Heart right ventricle (tissue), 16 donors: ENCODE measurements around the gene AGBL2. TPM values are rescaled to one million over a fixed set of nuclear protein-coding genes. Genes with fewer than 3 reads are reported as not detected.
"Not testable (repeated sequence)": the region's sequence is repeated elsewhere in the genome, so short reads cannot be mapped to it uniquely, and the experiment has no call there.

Experiments used
- ATAC-seq, 8 donors: fragments of 200-7000 bp; cut with Tn5 transposase; one replicate each; pipeline ENCODE4 v1.9.1; 2020; ENCODE audit warnings: mild to moderate bottlenecking in 8 of 8, moderate library complexity in 8 of 8, moderate number of reproducible peaks in 1 of 8
- DNase-seq, 2 donors: peaks; one replicate each; pipeline ENCODE4 v3.0.0-alpha.2; 2020
- H3K27ac ChIP-seq, 10 donors: fragments of 200-600 bp; sonication (generic) in 2 of 10; one replicate each; pipeline versions ENCODE4 v1.5.0 to v1.8.0; 2020 to 2022; ENCODE audit warnings: mild to moderate bottlenecking in 3 of 10
- H3K27me3 ChIP-seq, 7 donors: fragments of 200-600 bp; one replicate each; pipeline ENCODE4 v1.8.0; 2021 to 2022; ENCODE audit warnings: mild to moderate bottlenecking in 2 of 7
- H3K36me3 ChIP-seq, 9 donors: fragments of 200-600 bp; sonication (generic) in 1 of 9; one replicate each; pipeline versions ENCODE4 v1.5.0 to v1.8.0; 2020 to 2022; ENCODE audit warnings: mild to moderate bottlenecking in 2 of 9
- H3K4me1 ChIP-seq, 9 donors: fragments of 200-600 bp; sonication (generic) in 1 of 9; one replicate each; pipeline versions ENCODE4 v1.5.0 to v1.8.0; 2020 to 2022; ENCODE audit warnings: mild to moderate bottlenecking in 4 of 9
- H3K4me3 ChIP-seq, 10 donors: fragments of 200-600 bp; sonication (generic) in 2 of 10; one replicate each; pipeline versions ENCODE4 v1.5.0 to v1.8.0; 2020 to 2022; ENCODE audit warnings: mild to moderate bottlenecking in 7 of 10, moderate library complexity in 2 of 10
- H3K9me3 ChIP-seq, 11 donors: fragments of 200-600 bp in 10 of 11; sonication (generic) in 2 of 11; one replicate each; pipeline versions ENCODE4 v1.5.0 to v1.8.0; 2013 to 2022; ENCODE audit warnings: mild to moderate bottlenecking in 2 of 11, control low read depth in 1 of 11, moderate library complexity in 1 of 11
- WGBS, 2 donors: extraction: QIAGEN DNeasy Blood & Tissue Kit; methylation state at CpG; one replicate each; pipeline ENCODE4 v1.1.7; 2013; ENCODE audit warnings: inconsistent platforms in 1 of 2; 5-methylcytosine and 5-hydroxymethylcytosine counted together
- intact Hi-C, 10 donors: fragments of 100-400 bp; cut with DNase I; formaldehyde crosslinking; loops; one replicate each; pipeline versions ENCODE4 v1.11.1 to v1.14.2; 2022
- polyA plus RNA-seq, 2 donors: library from polyadenylated mRNA; stranded (reverse); fragments of 200-250 nt; gene quantifications; one replicate each; pipeline ENCODE4 v1.2.3, GENCODE V29; 2013
- total RNA-seq, 10 donors: library from RNA; stranded (reverse); fragmentation: NEBNext Ultra II Directional in 3 of 10; extraction: Animal tissue kit (Norgen Biotek cat#: 25700) in 3 of 10; gene quantifications; one replicate each; pipeline versions ENCODE4 v1.2.1 to v1.2.4, GENCODE V29; 2021 to 2023
- TF ChIP-seq, protein P1 (sequence below), 9 donors: fragments of 200-600 bp; sonication (generic) in 2 of 9; IDR thresholded peaks; one replicate each; pipeline versions ENCODE4 v1.5.0 to v1.8.0; 2021 to 2022; ENCODE audit warnings: antibody characterized with exemption in 9 of 9, mild to moderate bottlenecking in 5 of 9, moderate library complexity in 1 of 9
- donor health status: Arrhythmogenic right ventricular cardiomyopathy.
- donor health status: ischemic (EF 13 %, LVEDD 7.1; RV severe dilation, severe dysfunction).
- donor health status: healthy with polysubstance abuse.
- donor health status: DM: no; HTN: yes; CAD: no.
- donor health status: DM: no; HTN: no; CAD: no.
- donor health status: ischemic (EF 25% LVEDD 6.9; RV normal size, moderate dysfunction).
- donor health status: ischemic (EF 25% LVEDD 5.7; RV mildly dilated, moderate dysfunction).
- donor health status: healthy.
- donor health status: DM: yes; HTN: yes; CAD: no.
- donor health status: Ischemic cardiomyopathy.
- donor health status: ischemic (EF 35%, LVEDD 5.7; RV mildly dilated, moderate dysfunction).
- donor health status: nonischemic (EF 11% LVEDD 7.7; RV severe dilation, severe dysfunction).
- donor health status: DM: yes; HTN: yes; CAD: no.
- donor health status: PGD.
- donor health status: ischemic (EF 29% LVEDD 5.4; RV normal size, mild dysfunction).
- donor health status: nonischemic (EF 23%, LVEDD 6.1; RV moderate dilation, normal function).

Gene AGBL2
- total and polyA plus RNA-seq, 12 donors: 0.04 to 1.5 (median 0.44) TPM; not detected in 5

DNA sequence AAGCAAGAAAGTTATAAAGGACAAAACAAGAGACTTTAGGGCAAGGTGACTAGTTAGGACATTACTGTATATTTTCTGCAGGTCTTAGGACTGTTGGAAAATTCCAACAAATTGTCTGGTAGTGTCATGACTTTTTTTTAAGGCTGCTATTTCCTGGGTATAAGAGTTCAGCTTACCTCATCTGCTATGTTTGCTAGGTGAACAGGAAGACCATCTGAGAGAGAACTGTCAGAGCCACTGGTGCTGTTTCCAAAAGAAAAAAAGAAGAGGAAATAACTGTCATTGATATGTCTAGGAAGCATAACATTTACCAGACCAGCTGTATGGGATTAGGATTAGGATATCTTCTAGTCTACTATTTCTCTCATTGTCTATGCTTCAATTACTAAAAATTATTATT is 46.5 kb downstream of the AGBL2 start:
- ATAC-seq (no peak), DNase-seq (no peak)
- Histone ChIP-seq H3K27me3 (no peaks in the 10 kb centered on the region), H3K4me3 (no peak overlapping the region), H3K9me3 (no peaks in the 10 kb centered on the region), H3K36me3 (no peaks in the 10 kb centered on the region), H3K27ac (no peak overlapping the region), H3K4me1 (no peaks in the 10 kb centered on the region)
- intact Hi-C loops: no loop called here
- TF ChIP-seq, protein P1, sequence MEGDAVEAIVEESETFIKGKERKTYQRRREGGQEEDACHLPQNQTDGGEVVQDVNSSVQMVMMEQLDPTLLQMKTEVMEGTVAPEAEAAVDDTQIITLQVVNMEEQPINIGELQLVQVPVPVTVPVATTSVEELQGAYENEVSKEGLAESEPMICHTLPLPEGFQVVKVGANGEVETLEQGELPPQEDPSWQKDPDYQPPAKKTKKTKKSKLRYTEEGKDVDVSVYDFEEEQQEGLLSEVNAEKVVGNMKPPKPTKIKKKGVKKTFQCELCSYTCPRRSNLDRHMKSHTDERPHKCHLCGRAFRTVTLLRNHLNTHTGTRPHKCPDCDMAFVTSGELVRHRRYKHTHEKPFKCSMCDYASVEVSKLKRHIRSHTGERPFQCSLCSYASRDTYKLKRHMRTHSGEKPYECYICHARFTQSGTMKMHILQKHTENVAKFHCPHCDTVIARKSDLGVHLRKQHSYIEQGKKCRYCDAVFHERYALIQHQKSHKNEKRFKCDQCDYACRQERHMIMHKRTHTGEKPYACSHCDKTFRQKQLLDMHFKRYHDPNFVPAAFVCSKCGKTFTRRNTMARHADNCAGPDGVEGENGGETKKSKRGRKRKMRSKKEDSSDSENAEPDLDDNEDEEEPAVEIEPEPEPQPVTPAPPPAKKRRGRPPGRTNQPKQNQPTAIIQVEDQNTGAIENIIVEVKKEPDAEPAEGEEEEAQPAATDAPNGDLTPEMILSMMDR (IDR thresholded peaks at IDR 0.05): no peak

DNA sequence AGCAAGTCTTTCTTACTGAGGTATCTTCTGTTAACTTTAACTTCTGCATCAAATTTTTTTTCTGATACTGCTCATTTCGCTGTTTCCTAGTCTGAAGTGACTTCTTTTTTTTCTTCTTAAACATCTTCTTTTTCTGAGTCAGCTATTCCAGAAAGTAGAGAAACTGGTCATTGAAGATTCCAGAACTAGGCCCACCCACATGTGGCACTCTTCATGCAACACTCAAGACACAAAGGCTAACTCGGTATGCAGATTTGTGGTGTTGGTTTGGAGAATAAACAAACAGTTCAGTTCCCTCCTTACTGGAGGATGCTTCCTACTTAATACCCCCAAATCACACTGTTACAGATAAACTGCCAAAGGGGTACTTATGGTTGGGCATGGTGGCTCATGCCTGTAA is 47.6 kb downstream of the AGBL2 start:
- no peak for ATAC-seq
- H3K9me3 ChIP-seq: no peaks in the 10 kb centered on the region
- intact Hi-C loops: no loop called here
- no peaks in the 10 kb centered on the region for H3K36me3 ChIP-seq
- no peaks in the 10 kb centered on the region for H3K27me3 ChIP-seq
- WGBS, 2 donors: 87 to 88% methylated on average over 2 of the region's 2 CpGs
- no peak overlapping the region for H3K27ac ChIP-seq
- DNase-seq: no peak
- H3K4me3 ChIP-seq: no peak overlapping the region
- no peaks in the 10 kb centered on the region for H3K4me1 ChIP-seq
- TF ChIP-seq, protein P1 (IDR thresholded peaks at IDR 0.05): no peak

DNA sequence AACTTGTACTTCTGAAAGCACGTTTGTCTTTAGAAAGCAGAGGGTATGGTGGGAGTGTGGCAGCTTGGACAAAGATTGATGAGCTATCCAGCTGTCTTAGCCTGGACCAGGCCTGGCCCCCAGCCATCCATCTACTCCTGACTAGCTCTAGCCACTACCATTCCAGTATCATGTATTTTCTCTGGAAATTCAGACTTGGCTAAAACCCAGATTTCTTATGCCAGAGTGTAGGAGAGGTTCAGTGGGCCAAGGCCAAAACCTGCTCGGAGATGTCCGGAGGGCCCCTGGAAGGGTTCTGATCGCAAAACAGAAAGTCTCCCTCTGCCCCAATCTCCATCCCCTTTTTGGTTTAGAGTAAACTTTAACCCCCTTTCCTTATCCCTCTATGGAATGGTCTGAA is 48.0 kb downstream of the AGBL2 start:
- no peak for DNase-seq
- no peak for ATAC-seq
- Histone ChIP-seq H3K27ac (no peak overlapping the region), H3K4me3 (no peak overlapping the region), H3K9me3 (no peaks in the 10 kb centered on the region), H3K36me3 (no peaks in the 10 kb centered on the region), H3K4me1 (no peaks in the 10 kb centered on the region), H3K27me3 (no peaks in the 10 kb centered on the region)
- 77 to 81% methylated on average over 4 of the region's 4 CpGs for WGBS, 2 donors
- TF ChIP-seq, protein P1 (IDR thresholded peaks at IDR 0.05): no peak
- intact Hi-C loops: no loop called here

DNA sequence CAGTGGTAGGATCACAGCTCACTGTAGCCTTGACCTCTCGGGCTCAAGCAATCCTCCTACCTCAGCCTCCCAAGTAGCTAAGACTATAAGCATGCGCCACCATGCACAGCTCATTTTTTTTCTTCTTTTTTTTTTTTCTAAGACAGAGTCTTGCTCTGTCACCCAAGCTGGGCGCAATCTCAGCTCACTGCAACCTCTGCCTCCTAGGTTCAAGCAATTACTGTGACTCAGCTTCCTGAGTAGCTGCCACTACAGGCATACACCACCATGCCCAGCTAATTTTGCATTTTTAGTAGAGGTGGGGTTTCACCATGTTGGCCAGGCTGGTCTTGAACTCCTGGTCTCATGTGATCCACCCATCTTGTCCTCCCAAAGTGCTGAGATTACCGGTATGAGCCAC is 50.2 kb downstream of the AGBL2 start:
- WGBS, 2 donors: 97 to 98% methylated on average over 4 of the region's 4 CpGs
- not testable (repeated sequence) for H3K4me1 ChIP-seq, H3K4me3 ChIP-seq, H3K27me3 ChIP-seq, H3K9me3 ChIP-seq, ATAC-seq, H3K36me3 ChIP-seq, DNase-seq, H3K27ac ChIP-seq
- intact Hi-C loops: loop anchor here in 1 of 10 donors (5.0 kb wide), 1 partner anchor 1028 kb away; no protein-coding TSS in a partner anchor

DNA sequence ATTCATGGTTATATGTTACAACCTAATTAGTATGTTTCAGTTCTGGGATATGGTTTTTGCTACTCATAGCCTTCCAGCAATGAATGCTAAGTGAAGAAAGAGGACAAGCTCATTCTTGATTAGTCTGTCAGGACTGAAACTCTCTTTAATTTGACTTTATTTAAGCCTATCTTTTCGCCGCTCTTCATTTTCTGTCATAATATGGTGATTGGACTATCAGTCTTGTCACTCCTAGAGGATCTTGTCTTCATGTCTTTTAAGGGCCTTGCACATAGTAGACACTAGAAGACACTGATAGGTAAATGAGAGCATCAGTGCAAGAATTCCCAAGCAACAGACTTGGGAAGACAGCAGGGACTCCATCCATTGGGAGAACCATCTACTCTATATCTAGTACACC is 53.9 kb downstream of the AGBL2 start:
- Histone ChIP-seq H3K27me3 (no peaks in the 10 kb centered on the region), H3K36me3 (no peaks in the 10 kb centered on the region), H3K4me1 (no peaks in the 10 kb centered on the region), H3K4me3 (no peak overlapping the region), H3K27ac (no peak overlapping the region), H3K9me3 (no peaks in the 10 kb centered on the region)
- 95 to 97% methylated on average over 2 of the region's 2 CpGs for WGBS, 2 donors
- DNase-seq (no peak), ATAC-seq (no peak)
- intact Hi-C loops: loop anchor here in 1 of 10 donors (5.0 kb wide), 1 partner anchor 1024 kb away; no protein-coding TSS in a partner anchor
- TF ChIP-seq, protein P1 (IDR thresholded peaks at IDR 0.05): no peak
